Amygdala (tissue), 56 donors: ENCODE measurements around the gene SOX10.

Experiments used
- DNase-seq, 56 donors: peaks; one replicate each; lab custom pipeline; 2025; lab: John Stamatoyannopoulos, UW

SOX10 gene

DNA sequence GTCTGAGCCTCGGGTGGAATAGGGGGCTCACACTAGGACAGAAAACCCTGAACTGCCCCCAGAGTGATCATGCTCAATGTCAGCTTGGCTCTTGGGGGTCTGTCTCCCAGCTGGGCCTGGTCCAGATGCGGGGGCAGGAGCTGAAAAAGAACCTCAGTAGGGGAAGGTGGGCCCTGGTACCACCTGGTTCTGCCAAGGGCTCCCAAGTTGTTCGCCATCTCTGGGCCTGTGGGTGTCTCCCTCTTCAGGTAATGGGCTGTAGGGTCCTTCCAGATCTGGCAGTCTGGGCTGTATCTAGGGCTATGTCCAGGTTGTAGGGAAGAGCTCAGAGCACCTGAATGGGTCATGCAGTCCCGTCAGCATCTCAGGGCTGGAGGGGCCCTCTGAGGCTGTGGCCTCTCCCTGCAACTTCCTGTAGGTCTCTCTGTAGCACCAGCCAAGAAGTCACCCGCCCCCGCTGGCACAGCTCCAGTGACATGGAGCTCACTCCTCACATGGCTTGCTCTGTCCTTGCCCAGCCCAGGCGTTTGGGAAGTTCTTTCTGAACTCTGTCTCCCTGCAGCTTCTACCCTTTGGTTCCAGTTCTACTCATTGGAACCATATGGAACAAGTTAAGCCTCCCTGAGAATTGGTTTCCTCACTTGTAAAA lies 33.0 kb upstream of the SOX10 start:
- DNase-seq, result peak in 48 of 56 donors; percentile 43 to 93 (median 70)

DNA sequence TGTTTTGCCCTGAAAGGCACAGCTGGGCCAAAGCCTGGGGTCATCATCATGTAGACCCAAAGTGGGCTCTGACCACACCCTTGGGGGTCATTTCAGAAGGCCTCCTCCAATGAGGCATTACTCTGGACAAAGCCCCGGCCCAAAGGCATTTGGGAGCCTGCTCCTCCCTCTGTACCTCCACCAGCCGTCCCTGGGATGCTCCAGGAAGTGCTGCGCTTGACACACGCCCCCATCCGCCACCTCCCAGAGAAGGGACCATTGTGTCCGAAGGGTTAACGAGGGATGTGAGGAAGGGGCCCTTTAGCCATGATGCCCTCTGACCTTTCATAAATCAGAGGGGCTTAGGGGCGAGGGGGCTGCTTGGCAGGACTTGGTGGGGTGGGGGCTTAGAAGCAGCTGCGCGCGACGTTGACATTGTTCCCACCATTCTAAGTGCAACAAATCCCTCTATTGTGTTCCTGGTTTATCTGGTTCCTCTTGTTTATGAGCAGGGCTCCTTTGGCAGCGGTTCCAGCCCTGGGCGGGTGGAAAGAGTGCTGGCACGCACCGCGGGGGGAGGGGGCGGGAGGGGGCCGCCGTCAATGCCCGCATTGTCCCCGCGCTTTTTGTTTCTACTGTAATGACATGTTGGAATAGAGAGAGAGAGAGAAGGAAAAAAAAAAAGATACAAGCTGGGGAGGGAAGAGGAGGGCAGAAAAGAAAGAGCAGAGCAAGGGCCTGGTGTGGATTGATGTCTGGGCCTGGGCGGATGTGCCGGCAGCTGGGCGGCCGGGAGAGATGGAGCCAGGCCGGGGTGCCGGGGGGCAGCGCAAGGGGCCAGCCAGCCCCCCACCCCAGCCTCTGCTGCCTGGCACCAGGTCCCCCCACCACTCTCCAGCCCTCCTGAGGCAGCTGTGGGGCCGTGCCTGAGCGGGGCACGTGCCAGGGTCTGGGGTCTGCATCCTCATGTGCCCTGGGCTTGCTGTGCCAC lies 32.1 kb upstream of the SOX10 start:
- peak in 54 of 56 donors; percentile 57 to 95 (median 86) for DNase-seq

DNA sequence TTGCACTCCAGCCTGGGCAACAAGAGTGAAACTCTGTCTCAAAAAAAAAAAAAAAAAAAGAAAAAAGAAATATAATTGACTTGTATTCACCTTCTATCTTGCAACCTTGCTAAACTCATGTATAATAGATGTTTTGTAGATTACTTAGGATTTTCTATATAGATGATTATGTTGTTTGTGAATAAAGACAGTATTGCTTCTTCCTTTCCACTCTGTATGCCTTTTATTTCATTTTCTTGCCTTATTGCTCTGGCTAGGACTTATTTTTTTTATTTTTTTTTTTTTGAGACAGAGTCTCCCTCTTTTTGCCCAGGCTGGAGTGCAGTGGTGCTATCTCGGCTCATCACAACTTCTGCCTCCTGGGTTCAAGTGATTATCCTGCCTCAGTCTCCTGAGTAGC lies 29.7 kb upstream of the SOX10 start:
- DNase-seq, result no peak

DNA sequence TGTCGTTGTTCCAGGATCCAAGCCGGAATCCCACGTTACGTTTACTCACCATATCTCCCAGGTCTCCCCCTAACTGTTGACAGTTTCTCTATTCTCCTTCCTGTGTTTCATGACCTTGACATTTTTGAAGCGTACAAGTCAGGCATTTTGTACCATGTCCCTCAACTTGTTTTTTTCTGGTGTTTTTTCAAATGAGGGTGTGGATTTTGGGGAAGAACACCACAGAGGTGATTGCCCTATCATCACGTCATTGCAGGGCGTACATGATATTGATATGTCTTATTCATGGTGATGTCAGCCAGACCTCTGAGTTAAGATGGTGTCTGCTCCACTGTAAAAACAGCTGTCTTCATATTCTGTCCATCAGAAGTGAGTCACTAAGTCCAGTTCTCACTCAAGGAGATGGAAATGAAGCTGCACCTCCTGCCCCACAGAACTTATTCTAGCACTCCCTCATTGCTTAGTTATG lies 28.3 kb upstream of the SOX10 start:
- DNase-seq, result no peak

DNA sequence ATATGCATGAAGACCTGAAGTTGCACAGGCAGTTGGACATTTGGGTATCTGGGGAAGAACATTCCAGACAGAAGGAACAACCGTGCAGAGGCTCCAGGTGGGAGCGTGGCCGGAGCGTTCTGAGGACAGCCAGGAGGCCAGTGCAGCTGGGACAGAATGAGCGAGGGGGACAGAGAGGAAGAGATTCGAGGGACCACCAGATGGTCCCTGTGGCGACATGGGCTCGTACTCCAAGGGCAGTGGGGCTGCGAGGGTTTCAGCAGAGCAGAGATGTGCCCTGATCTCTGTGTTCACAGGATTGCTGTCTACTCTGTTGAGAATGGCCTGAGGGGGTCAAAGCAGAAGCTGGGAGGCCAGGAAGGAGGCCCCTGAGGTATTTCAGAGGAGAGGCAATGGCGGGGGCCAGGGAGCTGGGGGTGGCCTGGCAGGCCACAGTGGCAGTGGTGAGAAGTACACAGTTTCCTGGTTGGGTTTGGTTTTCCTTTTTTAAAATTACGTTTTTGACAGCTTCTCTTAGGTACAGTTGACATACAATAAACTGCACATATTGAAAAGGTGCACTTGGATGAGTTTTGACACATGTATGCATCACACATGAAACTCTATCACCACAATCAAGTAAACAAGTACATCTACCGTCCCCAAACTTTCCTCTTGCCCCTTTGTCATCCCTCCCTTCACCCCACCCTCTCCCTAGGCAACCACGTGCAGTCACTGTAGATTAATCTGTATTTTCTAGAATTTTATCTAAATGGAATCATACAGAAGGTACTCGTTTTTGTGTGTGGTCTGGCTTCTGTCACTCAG lies 24.8 kb upstream of the SOX10 start:
- no peak for DNase-seq

DNA sequence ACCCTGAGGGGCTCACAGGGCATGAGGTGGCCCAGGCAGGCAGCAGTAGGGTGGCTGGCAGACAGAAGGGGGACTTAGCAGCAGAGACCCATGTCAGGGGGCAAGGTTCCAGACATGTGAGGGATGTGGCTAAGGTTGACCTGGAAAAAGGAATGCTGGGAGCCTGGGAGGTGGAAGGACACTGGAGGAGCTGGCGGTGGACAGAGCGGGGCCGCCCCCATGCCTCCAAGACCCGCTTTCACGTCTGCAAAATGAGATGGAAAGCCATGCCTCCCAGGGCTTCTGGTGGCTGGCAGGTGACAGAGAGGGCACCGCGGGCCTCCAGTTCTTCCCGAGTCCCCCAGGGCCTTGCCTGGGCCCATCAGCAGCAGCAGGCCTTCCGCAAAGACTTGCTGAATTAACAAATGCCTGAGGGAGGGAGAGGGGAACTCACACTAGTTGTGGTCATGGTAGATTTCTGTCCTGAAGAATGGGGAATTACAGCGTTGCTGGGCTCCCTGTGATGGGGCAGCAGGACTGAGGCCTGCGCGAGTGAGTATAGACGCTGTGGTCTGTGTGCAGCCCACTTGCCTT lies 23.1 kb upstream of the SOX10 start:
- DNase-seq, result no peak

DNA sequence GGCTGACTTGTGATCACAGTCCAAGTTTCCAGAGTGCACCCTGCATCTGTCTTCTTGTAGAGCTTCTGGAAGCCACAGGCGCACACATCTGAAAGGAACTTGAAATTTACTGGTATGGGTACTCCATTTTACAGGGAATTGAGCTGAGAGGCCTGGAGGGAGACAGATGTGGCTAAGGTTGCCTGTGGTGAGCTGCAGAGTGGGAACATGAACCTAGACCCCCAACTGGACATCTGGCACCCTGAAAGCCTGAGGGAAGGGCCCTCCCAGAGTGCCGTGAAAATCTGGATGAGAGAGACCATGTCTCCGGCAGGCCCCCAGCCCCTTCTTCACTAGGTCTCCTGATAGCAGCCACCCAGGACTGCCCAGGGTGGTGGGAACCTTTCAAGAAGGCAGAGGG lies 22.6 kb upstream of the SOX10 start:
- no peak for DNase-seq

DNA sequence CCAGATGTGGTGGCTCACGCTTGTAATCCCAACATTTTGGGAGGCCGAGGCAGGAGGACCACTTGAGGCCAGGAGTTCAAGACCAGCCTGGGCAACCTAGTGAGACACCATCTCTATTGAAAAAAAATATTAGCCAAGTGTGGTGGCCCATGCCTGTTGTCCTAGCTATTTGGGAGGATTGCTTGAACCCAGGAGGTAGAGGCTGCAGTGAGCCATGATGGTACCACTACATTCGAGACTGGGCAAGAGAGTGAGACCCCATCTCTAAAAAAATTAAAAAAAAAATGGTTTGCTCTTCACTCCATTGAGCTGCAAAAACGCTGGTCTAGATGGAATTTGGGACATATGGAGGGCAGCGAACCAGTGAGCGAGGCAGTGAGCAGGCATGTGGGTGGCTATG lies 21.6 kb upstream of the SOX10 start:
- no peak for DNase-seq

DNA sequence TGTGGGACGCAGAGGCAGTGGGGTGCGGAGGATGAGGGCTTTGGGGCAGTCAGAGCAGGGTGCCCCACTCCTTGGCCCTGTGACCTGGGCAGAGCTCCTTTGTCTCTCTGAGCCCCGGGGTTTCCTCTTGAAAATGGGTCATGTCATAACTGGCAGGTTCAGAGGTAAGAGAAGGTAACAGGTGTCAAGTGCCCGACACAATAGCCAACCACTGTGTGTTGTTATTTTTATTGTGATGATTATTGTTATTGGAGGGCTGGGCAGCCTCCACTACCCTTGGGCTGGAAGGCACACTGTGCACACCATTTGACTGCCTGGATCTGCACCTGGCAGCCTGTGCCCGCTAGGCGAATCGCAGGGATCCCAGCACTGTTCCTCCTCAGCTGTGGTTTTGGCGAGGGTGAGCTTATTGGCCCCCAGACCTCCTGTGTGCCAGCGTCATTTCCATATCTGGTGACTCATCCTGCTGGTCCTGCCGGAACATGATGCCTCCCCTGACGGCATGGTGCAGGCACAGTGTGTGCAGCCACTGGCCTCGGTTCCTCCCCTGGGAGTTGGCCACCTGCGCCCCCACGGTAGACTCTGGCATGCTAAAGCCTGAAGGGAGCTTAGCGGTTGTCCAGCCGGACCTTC lies 15.4 kb upstream of the SOX10 start:
- DNase-seq, result peak in 30 of 56 donors; percentile 16 to 79 (median 47)

DNA sequence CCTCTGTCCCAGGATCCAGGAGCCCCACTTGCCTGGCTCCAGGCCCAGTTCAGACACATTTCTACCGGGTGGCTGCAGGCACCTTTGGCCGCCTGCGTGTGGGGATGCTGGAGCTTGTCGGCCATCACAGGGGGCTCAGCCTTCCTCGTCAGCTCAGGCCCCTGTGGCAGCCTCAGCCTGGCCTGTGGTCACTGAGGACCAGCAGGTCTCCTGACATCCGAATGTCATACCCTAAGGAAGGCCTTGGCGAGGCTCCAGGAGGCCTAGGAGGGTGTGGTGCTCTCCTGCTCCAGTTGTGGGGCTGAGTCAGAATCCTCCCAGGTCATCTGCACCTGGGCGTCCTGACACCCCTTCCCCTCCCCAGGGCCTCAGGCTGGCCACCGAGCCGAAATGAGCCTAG lies 14.9 kb upstream of the SOX10 start:
- no peak for DNase-seq

DNA sequence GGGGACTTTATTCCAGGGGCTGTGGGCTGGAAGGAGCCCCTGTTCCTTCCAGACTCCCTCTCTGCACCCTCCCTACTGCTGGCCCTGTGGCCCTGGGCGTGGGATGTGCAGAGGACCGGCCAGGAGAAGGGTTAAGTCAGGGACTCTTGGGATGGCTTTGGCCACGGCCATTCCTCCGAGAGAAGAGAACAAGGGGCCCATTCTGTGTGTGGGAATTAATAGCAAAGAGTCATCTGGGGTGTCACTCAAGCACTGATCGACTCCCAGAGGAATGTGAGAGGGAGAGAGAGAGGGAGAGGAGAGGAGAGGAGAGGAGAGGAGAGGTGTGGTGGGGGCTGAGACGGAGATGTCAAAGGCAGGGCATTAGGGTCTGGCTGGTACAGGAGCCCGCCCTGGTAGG lies 14.2 kb upstream of the SOX10 start:
- peak in 27 of 56 donors; percentile 23 to 74 (median 47) for DNase-seq

DNA sequence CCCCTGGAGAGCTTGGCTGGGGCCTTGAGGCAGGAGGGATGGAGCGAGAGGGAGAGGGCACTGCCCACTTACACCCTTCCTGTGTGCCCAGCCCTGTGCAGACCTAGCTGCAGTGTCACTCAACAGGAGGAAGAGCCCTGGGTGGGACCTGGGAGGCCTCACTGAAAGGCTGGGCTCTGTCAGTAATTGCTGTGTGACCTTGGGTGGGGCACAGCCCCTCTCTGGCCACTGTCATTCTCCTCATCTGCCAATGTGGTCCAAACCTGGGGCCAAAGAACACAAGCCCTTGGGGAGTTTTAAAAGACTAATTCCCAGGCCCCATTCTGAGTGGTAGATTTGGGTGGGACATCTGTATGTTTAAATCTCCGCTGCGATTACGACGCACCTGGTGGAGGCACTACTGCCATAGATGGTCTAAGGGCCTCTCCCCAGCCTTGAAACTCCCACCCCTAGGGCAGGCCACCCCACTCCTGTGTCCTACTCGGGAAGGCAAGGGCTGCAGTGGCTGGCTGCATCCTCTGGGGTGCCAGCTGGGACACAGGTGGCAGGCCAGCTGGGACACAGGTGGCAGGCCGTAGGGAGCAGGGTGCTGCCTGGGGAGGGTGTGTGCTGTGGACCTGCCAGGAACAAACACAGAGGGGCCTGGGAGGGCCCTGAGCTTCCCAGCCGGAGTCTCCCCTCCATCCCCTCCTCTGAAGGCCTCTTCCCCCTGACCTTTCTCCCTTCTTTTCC lies 12.3 kb upstream of the SOX10 start:
- DNase-seq, result no peak

DNA sequence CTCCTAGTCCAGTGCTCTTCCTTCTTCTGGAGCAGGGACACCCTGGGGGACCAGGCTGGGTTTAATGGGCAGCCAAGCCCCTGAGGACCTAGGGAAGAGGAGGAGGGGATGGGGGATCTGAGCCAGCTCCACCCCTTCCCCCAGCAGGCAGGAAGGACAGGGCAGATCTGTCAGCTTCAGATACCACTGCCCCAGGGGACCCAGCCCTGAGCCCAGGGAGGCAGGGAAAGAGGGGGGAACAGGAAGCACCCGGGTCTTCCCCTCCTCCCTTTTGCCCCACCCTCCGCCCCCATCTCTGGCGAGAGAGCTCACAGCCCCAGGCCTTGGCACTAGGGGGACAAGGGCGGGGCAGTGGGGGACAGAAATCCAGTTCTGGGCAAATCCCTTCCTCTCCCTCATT lies 11.7 kb upstream of the SOX10 start:
- no peak for DNase-seq

DNA sequence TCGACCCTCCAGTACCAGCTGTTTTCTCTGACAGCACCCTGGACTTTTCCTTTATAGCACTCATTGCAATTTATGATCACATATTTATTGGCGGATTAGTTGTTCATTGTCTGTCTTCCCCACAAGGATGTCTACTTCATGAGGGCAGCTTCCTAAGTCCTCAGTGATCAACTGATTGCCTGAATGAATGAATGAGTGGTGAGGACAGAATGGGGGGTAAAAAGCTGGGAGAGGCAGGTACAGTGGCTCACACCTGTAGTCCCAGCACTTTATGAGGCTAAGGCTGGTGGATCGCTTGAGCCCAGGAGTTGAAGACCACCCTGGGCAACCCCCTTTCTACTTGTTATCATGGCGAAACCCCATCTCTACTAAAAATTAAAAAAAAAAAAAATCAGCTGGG lies 11.1 kb upstream of the SOX10 start:
- no peak for DNase-seq

DNA sequence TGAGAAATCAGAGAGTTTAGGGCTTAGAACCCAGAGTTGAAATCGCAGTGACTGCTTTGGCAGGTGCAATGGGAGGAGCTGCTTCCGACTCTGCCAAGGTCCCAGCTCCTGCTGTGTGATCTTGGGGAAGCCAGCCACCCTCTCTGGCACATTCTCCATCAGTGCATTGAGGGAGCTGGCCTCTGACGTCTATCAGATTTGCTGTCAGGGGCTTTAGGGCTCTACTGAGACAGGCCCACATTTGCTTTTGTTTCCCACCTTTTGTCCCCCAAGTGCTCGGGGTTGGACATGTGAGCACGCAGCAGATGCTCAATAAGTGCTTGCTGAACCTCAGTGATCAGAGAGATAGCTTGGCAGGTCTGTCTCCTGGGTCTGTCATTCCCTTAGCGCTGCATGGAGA lies 10.6 kb upstream of the SOX10 start:
- no peak for DNase-seq

DNA sequence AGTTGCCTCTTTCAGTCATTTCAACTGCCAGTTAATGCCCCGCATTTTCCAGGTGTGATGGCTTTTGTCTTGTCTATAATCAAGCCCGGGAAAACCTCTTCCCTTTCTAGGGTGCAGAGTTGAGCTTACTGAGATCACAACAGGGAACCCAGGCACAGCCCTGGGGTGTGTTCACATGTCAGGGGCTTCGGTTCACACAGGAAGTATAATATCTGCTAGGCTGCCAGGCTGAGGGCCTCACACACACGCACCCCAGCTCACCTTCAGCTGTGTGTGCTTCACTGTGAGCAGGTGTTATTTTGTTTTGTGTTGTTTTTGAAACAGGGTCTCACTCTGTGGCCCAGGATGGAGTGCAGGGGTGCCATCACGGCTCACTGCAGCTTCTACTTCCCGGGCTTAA lies 9.7 kb upstream of the SOX10 start:
- no peak for DNase-seq

DNA sequence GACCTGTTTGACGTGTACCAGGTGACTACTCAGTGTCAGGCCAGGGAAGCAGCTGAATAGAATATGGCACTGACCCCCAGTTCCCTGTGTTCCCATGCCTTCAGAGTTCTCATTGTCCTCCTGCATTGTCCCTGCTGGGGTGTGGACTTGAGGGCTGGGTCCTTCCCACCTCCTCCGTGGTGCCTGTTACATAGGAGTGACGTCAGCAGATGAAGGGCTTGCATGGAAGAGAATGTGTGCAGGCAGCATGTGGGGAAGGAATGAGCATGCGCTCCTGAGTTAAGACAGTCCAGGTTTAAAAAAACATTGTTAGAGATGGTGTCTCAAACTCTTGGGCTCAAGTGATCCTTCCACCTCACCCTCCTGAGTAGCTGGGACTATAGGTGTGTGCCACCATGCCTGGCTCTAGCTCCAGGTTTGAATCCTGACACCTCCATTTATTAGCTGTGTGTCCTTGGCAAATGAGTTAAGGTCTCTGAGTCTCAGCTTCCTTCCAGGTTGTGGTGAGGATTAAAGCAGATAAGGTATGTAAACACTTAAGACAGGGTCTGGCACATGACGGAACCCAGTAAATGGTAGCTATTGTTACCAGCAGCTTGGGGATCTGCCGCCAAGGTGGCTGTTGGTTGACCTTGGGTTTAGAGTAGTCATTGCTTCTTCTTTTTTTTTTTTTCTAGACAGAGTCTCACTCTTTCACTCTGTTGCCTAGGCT lies 7.5 kb upstream of the SOX10 start:
- DNase-seq, result no peak

DNA sequence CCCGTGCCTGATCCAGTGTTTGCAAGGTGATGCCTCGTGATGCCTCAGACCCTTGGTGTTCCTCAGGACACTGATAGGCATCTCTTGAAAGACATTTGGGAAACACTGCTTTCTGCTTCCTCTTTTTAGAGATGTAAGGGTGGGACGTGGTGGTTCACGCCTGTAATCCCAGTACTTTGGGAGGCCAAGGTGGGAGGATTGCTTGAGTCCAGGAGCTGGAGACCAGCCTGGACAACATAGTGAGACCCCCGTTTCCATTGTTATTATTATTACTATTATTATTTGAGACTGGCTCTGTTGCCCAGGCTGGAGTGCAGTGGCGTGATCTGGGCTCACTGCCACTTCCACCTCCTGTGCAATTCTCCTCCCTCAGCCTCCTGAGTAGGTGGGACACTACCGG lies 6.5 kb upstream of the SOX10 start:
- no peak for DNase-seq

DNA sequence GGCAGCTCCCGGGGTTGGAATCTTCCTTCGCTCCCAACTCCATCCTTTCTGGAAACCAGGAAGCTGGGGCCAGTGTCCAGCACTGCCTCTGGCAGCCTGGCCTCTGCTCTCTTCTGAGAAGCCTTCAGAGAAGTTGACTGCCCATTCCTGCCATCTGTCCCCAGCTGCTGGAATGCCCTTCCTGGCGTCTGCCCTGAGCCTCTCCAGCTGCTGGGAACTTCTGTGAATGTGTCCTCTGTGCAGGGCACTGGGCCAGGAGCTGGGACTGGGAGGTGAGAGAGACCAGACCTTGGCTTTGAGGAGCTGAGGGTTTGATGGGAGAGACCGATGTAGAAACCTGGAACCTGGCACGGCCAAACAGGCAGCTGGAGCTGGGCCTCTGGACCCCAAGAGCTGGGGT lies 5.9 kb upstream of the SOX10 start:
- DNase-seq, result peak in 1 of 56 donors; percentile 25
